DOHH2 (cell line): Measurements from ENCODE around the gene RUNX1.

Source experiments
- H3F3A ChIP-seq: fragments of 200-600 bp; sonication (generic), shearing (Covaris generic); 2 replicates; pipeline ENCODE4 v1.6.0; 2016; ENCODE audit warnings: antibody characterized with exemption, mild to moderate bottlenecking; ENCODE audit not compliant: control insufficient read depth, insufficient read depth
- H3K27ac ChIP-seq: fragments of 200-600 bp; sonication (generic); 2 replicates; pipeline ENCODE4 v1.5.1; 2014; ENCODE audit warnings: low read depth, mild to moderate bottlenecking, low read length, moderate library complexity
- H3K27me3 ChIP-seq: fragments of 200-600 bp; sonication (generic); 2 replicates; pipeline ENCODE4 v1.6.1; 2014; ENCODE audit warnings: mild to moderate bottlenecking, low read length, mixed read lengths; ENCODE audit not compliant: control insufficient read depth
- H3K36me3 ChIP-seq: fragments of 200-600 bp; sonication (generic); 2 replicates; pipeline ENCODE4 v1.6.1; 2014; ENCODE audit warnings: mild to moderate bottlenecking, low read length, moderate library complexity, mixed read lengths; ENCODE audit not compliant: control insufficient read depth
- H3K4me1 ChIP-seq: fragments of 200-600 bp; sonication (generic); 2 replicates; pipeline ENCODE4 v1.6.1; 2014; ENCODE audit warnings: mild to moderate bottlenecking, low read length, mixed read lengths; ENCODE audit not compliant: control insufficient read depth
- H3K4me2 ChIP-seq: fragments of 200-600 bp; sonication (generic); 2 replicates; pipeline ENCODE4 v1.6.0; 2014; ENCODE audit warnings: mild to moderate bottlenecking, low read length, moderate library complexity
- H3K4me3 ChIP-seq: fragments of 200-600 bp; sonication (generic); 2 replicates; pipeline ENCODE4 v1.5.1; 2014; ENCODE audit warnings: mild to moderate bottlenecking, low read length, mixed read lengths
- H3K79me2 ChIP-seq: fragments of 200-600 bp; sonication (generic); 2 replicates; pipeline ENCODE4 v1.6.1; 2014; ENCODE audit warnings: mild to moderate bottlenecking, low read length, mixed read lengths; ENCODE audit not compliant: control insufficient read depth
- H3K9me2 ChIP-seq: fragments of 200-600 bp; sonication (generic); replicated peaks from 2 replicates; pipeline ENCODE4 v1.6.1; 2014; ENCODE audit warnings: mild to moderate bottlenecking, low read length, mixed read lengths; ENCODE audit not compliant: control insufficient read depth
- H3K9me3 ChIP-seq: fragments of 200-600 bp; sonication (generic); 2 replicates; pipeline ENCODE4 v1.6.1; 2014; ENCODE audit warnings: antibody characterized with exemption, low read length, mixed read lengths; ENCODE audit not compliant: control insufficient read depth, insufficient read depth
- H4K20me1 ChIP-seq: fragments of 200-600 bp; sonication (generic); 2 replicates; pipeline ENCODE4 v1.6.0; 2014; ENCODE audit warnings: low read depth, mild to moderate bottlenecking, antibody characterized with exemption, low read length, moderate library complexity; ENCODE audit not compliant: control insufficient read depth, insufficient read depth
- EZH2phosphoT487 ChIP-seq: fragments of 200-600 bp; sonication (generic); IDR thresholded peaks from 2 replicates; pipeline ENCODE4 v1.6.1; 2017; ENCODE audit warnings: borderline replicate concordance, mild to moderate bottlenecking, antibody characterized with exemption, low read length, moderate library complexity, mixed read lengths
- TF ChIP-seq, protein P1 (sequence below): fragments of 200-600 bp; sonication (generic); IDR thresholded peaks from one replicate; pipeline ENCODE4 v1.5.1; 2014; ENCODE audit warnings: antibody characterized with exemption, mild to moderate bottlenecking, low read depth, low read length; ENCODE audit not compliant: poor library complexity, severe bottlenecking

Gene RUNX1

GRCh38 chr21:34932233-34932632 is 116.9 kb downstream of the RUNX1 start:
- H3K4me1 ChIP-seq: no peaks in the 10 kb centered on the region
- no peak overlapping the region for H3K4me3 ChIP-seq
- TF ChIP-seq EZH2phosphoT487: no peak
- TF ChIP-seq, protein P1, sequence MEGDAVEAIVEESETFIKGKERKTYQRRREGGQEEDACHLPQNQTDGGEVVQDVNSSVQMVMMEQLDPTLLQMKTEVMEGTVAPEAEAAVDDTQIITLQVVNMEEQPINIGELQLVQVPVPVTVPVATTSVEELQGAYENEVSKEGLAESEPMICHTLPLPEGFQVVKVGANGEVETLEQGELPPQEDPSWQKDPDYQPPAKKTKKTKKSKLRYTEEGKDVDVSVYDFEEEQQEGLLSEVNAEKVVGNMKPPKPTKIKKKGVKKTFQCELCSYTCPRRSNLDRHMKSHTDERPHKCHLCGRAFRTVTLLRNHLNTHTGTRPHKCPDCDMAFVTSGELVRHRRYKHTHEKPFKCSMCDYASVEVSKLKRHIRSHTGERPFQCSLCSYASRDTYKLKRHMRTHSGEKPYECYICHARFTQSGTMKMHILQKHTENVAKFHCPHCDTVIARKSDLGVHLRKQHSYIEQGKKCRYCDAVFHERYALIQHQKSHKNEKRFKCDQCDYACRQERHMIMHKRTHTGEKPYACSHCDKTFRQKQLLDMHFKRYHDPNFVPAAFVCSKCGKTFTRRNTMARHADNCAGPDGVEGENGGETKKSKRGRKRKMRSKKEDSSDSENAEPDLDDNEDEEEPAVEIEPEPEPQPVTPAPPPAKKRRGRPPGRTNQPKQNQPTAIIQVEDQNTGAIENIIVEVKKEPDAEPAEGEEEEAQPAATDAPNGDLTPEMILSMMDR: no peak

GRCh38 chr21:34930971-34931370 is 118.1 kb downstream of the RUNX1 start:
- H3K27me3 ChIP-seq: no peaks in the 10 kb centered on the region
- H3K9me3 ChIP-seq: no peaks in the 10 kb centered on the region
- TF ChIP-seq, protein P1: no peak
- no peak for TF ChIP-seq EZH2phosphoT487
- H3K27ac ChIP-seq: no peak overlapping the region
- H3K79me2 ChIP-seq: peaks cover 78% of the 10 kb centered on the region
- 0 out of 2 replicates have a peak, but pooled peaks cover 4% of the 10 kb centered on the region for H3K4me1 ChIP-seq
- H3K4me3 ChIP-seq: no peak overlapping the region
- H3K36me3 ChIP-seq: peaks cover 14% of the 10 kb centered on the region
- H3K4me2 ChIP-seq: no peak overlapping the region
- no peaks in the 10 kb centered on the region for H3K9me2 ChIP-seq
- no peaks in the 10 kb centered on the region for H3F3A ChIP-seq
- no peaks in the 10 kb centered on the region for H4K20me1 ChIP-seq

More at GRCh38 chr21:34932233-34932632, 116.9 kb downstream of the RUNX1 start:
- H4K20me1 ChIP-seq: no peaks in the 10 kb centered on the region
- no peaks in the 10 kb centered on the region for H3K27me3 ChIP-seq
- H3K9me3 ChIP-seq: no peaks in the 10 kb centered on the region
- peaks cover 78% of the 10 kb centered on the region for H3K79me2 ChIP-seq
- no peaks in the 10 kb centered on the region for H3F3A ChIP-seq
- no peaks in the 10 kb centered on the region for H3K9me2 ChIP-seq
- H3K27ac ChIP-seq: no peak overlapping the region
- H3K4me2 ChIP-seq: no peak overlapping the region
- H3K36me3 ChIP-seq: peaks cover 12% of the 10 kb centered on the region

- H3K27me3 ChIP-seq: no peaks in the 10 kb centered on the region
- H3K4me1 ChIP-seq: peaks cover 15% of the 10 kb centered on the region
These were observed 120.5 kb downstream of the RUNX1 start for GRCh38 chr21:34928637-34929036.

More at GRCh38 chr21:34928637-34929036, 120.5 kb downstream of the RUNX1 start:
- no peaks in the 10 kb centered on the region for H4K20me1 ChIP-seq
- TF ChIP-seq, protein P1: no peak
- TF ChIP-seq EZH2phosphoT487: no peak
- no peaks in the 10 kb centered on the region for H3F3A ChIP-seq
- H3K79me2 ChIP-seq: peaks cover 84% of the 10 kb centered on the region
- H3K4me3 ChIP-seq: no peak overlapping the region
- H3K4me2 ChIP-seq: no peak overlapping the region
- no peaks in the 10 kb centered on the region for H3K9me3 ChIP-seq
- peaks cover 20% of the 10 kb centered on the region for H3K36me3 ChIP-seq
- H3K27ac ChIP-seq: no peak overlapping the region
- no peaks in the 10 kb centered on the region for H3K9me2 ChIP-seq
